HG03432 (cell line): ENCODE measurements around the gene MYCT1.

ENCODE experiments used
- ATAC-seq: cut with Tn5 transposase; IDR thresholded peaks from one replicate; pipeline ENCODE4 v1.9.1; 2021; ENCODE audit warnings: mild to moderate bottlenecking, moderate library complexity; ENCODE audit not compliant: unreplicated experiment

Gene MYCT1

DNA sequence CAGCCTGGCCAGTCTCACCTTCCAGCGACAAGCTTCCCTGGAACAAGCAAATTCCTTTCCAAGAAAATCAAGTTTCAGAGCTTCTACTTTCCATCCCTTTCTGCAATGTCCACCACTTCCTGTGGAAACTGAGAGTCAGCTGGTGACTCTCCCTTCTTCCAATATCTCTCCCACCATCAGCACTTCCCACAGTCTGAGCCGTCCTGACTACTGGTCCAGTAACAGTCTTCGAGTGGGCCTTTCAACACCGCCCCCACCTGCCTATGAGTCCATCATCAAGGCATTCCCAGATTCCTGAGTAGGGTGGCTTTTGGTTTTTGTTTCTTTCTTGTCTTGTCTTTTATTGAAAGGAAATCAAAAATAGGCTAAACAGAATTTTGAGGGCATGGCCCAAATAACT is 24.3 kb downstream of the MYCT1 start:
- ATAC-seq = no peak

DNA sequence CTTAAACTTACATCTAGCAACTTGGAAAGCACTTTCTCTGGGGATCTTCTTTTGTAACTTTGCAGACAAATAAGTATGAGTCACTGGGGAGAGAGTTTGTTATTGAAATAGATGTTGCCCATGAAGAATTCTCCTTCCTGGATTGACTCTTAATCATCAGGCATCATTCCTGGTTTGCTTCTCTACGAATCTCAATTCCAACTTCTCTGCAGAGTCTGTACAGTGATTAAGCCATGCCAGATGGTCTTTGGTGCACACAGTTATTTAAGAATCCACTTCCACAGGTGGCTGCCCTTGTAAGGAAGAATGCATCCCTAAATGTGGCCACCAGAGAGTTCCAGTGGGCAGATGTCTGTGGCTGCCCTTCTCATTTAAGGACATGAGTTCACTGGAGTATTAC is 25.7 kb downstream of the MYCT1 start:
- no peak for ATAC-seq

- ATAC-seq = no peak
Observed at GRCh38 chr6:152726313-152726712, 28.6 kb downstream of the MYCT1 start.

DNA sequence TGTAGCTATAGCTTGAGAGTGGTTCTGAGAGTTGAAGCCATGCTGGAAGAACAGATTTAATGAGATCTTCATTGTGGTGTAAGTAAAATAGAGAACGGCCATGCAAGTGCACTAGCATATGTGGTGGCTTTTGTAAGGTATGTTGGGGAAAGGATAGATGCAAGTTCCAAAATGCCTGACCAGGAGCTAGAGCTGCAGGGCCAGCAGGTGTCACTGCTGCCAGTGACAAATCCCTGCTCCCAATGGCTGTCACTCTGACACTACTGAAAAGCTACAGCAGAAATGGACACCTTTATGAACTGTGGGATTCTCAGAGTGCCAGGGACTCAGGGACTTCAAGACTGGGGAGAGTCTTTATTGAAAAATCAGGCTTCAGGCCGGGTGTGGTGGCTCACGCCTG is 29.8 kb downstream of the MYCT1 start:
- ATAC-seq = no peak

GRCh38 chr6:152734630-152735029 is 36.9 kb downstream of the MYCT1 start:
- no peak for ATAC-seq

- ATAC-seq = no peak
Observed at GRCh38 chr6:152736687-152737273, 39.1 kb downstream of the MYCT1 start.

- ATAC-seq = no peak
Observed at GRCh38 chr6:152745509-152746171, 47.9 kb downstream of the MYCT1 start.

- ATAC-seq = no peak
Observed at GRCh38 chr6:152746172-152746553, 48.5 kb downstream of the MYCT1 start.

DNA sequence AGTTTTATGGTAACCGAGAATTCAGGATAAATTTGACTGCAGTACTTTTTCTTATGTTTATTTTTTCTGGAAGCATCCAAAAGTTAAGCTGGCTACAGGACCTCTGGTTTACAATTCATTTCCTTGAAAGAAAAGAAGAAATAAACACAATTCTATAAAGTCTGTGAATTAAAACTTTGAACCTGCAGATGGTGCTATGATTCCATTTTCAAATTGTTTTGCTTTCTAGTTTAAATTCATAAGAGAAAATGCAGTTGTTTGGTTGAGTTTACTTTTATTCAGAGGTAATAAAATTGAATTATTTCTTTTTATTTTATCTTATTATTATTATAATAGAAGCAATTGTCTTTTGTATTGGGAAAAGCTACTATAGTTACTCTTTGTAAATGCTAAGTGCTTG is 51.1 kb downstream of the MYCT1 start:
- no peak for ATAC-seq

GRCh38 chr6:152749336-152749735 is 51.6 kb downstream of the MYCT1 start:
- no peak for ATAC-seq

DNA sequence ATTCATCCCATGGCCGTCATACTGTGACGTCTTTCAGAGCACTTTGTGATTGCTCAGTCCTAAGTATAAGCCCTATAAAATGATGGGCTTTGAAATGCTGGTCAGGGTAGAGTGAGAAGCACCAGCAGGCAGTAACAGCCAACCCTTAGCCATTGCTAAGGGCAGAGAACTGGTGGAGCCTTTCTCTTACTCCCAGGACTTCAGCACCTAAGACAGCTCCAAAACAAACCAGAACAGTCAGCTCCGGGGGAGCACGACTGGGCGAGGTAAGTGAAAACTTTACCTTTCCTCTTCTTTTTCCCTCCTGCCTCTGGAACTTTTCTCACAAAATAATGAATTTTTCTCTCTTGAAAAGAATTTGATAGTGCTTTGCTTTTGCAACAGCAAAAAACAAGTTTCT is 53.0 kb downstream of the MYCT1 start, which contains the start of gene VIP:
VIP (plus strand) TSS at position 104 of the 400 bp plus-strand sequence. CDS start 1,381 bp downstream, outside the sequence.
- no peak for ATAC-seq

GRCh38 chr6:152765331-152765730 is 67.6 kb downstream of the MYCT1 start:
- ATAC-seq = no peak

DNA sequence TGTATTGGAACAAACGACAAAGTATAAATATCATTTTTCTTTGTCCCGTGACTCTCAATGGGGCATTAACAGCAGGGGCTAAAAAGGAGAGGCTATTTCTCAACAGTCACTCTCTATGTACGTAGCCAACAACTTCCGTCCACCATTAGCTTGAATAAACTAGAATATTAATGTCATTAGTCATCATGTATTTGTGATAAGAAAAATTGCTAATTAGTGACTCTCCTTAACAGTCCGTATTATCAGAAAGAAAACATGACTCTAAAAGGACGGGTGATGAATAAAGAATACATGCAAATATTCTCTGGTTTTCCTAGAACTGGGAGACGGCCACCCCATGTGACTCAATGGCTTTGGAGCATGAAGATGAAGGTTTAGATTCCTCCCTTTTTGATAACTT is 71.5 kb downstream of the MYCT1 start:
- ATAC-seq = no peak

GRCh38 chr6:152769993-152770392 is 72.3 kb downstream of the MYCT1 start:
- ATAC-seq = no peak

GRCh38 chr6:152771061-152771687 is 73.5 kb downstream of the MYCT1 start:
- no peak for ATAC-seq
